Spleen (tissue), 7 donors: ENCODE data around the gene HOXB5.

Experiments
- POLR2A ChIP-seq, 3 donors: fragments of 450-650 bp; IDR thresholded peaks; one replicate each; pipeline ENCODE4 v1.5.1; 2017; ENCODE audit warnings: antibody characterized with exemption in 3 of 3, mild to moderate bottlenecking in 1 of 3
- POLR2AphosphoS5 ChIP-seq, 3 donors: sonication (generic); formaldehyde crosslinking; IDR thresholded peaks; one replicate each; pipeline ENCODE4 v1.5.1; 2017; ENCODE audit warnings: antibody characterized with exemption in 3 of 3
- TF ChIP-seq, protein P1 (sequence below), 11 experiments: fragments of 200-600 bp in 7 of 11; fragments of 450-650 bp in 4 of 11; sonication (generic) in 4 of 11; IDR thresholded peaks in 8 of 11; conservative IDR thresholded peaks in 3 of 11; 1 replicate in 7 of 11; 2 replicates in 4 of 11; pipeline versions ENCODE4 v1.4.0 to v1.8.0; 2016 to 2021; ENCODE audit warnings: antibody characterized with exemption in 11 of 11, inconsistent platforms in 4 of 11, mild to moderate bottlenecking in 1 of 11
- donor health status: DM: no; HTN: no; CAD: no; lungs with moderate emphysema.
- donor health status: DM: no; HTN: no; CAD: no.
- donor health status: DM: no; HTN: no; CAD: no.

DNA sequence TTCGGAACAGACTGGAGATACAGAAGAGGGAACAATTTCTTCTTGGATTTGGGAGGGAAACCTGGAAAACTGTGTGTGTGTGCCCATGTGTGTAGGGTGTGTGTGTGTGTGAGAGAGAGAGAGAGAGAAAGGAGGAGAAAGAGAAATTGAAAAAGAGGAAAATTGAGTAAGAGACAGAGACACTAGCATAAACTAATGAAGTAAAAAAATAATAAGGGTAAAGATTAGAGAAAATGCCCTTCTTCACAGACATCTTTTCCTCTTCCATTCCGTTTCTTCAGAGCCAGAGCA is 34.8 kb downstream of the HOXB5 start:
- TF ChIP-seq, protein P1, sequence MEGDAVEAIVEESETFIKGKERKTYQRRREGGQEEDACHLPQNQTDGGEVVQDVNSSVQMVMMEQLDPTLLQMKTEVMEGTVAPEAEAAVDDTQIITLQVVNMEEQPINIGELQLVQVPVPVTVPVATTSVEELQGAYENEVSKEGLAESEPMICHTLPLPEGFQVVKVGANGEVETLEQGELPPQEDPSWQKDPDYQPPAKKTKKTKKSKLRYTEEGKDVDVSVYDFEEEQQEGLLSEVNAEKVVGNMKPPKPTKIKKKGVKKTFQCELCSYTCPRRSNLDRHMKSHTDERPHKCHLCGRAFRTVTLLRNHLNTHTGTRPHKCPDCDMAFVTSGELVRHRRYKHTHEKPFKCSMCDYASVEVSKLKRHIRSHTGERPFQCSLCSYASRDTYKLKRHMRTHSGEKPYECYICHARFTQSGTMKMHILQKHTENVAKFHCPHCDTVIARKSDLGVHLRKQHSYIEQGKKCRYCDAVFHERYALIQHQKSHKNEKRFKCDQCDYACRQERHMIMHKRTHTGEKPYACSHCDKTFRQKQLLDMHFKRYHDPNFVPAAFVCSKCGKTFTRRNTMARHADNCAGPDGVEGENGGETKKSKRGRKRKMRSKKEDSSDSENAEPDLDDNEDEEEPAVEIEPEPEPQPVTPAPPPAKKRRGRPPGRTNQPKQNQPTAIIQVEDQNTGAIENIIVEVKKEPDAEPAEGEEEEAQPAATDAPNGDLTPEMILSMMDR (IDR thresholded peaks at IDR 0.05 in 8 of 11, conservative IDR thresholded peaks at IDR 0.05 in 3 of 11): no peak
- TF ChIP-seq POLR2AphosphoS5 (IDR thresholded peaks at IDR 0.05) (no peak), POLR2A (IDR thresholded peaks at IDR 0.05) (no peak)
